GM23338 (cell line): Measurements from ENCODE around the gene TWIST2.

Experiments
- CREB1 ChIP-seq: fragments of 250-450 bp; sonication (Bioruptor Pico); IDR thresholded peaks from 2 replicates; pipeline ENCODE4 v1.5.0; 2020; ENCODE audit warnings: low read depth, mild to moderate bottlenecking, moderate library complexity
- CTCF ChIP-seq, 2 experiments: fragments of 200-600 bp in 1 of 2; sonication (generic) in 1 of 2; conservative IDR thresholded peaks; 2 replicates each; pipeline versions ENCODE4 v1.5.1 to v1.6.1; 2016 to 2017; ENCODE audit warnings: antibody characterized with exemption in 2 of 2, low read depth in 2 of 2, mild to moderate bottlenecking in 2 of 2, moderate library complexity in 1 of 2
- ETS1 ChIP-seq: IDR thresholded peaks from 2 replicates; pipeline ENCODE4 v1.6.1; 2016; ENCODE audit warnings: antibody characterized with exemption
- EZH2 ChIP-seq: fragments of 200-600 bp; sonication (generic); IDR thresholded peaks from one replicate; pipeline ENCODE4 v1.8.0; 2017; ENCODE audit warnings: antibody characterized with exemption, mild to moderate bottlenecking, low read depth; ENCODE audit not compliant: unreplicated experiment
- EZH2phosphoT487 ChIP-seq: fragments of 200-600 bp; sonication (generic); IDR thresholded peaks from one replicate; pipeline ENCODE4 v1.8.1; 2018; ENCODE audit warnings: antibody characterized with exemption; ENCODE audit not compliant: unreplicated experiment
- JUNB ChIP-seq: IDR thresholded peaks from one replicate; pipeline ENCODE4 v1.6.1; 2016; ENCODE audit warnings: antibody characterized with exemption; ENCODE audit not compliant: unreplicated experiment
- NANOG ChIP-seq: IDR thresholded peaks from 2 replicates; pipeline ENCODE4 v1.6.1; 2016; ENCODE audit warnings: antibody characterized with exemption, borderline replicate concordance
- POLR2AphosphoS5 ChIP-seq: IDR thresholded peaks from 2 replicates; pipeline ENCODE4 v1.6.1; 2016; ENCODE audit warnings: antibody characterized with exemption, low read depth
- REST ChIP-seq: IDR thresholded peaks from one replicate; pipeline ENCODE4 v1.6.1; 2018; ENCODE audit warnings: antibody characterized with exemption; ENCODE audit not compliant: unreplicated experiment
- STAT1 ChIP-seq: IDR thresholded peaks from one replicate; pipeline ENCODE4 v1.6.1; 2016; ENCODE audit warnings: antibody characterized with exemption; ENCODE audit not compliant: unreplicated experiment

DNA sequence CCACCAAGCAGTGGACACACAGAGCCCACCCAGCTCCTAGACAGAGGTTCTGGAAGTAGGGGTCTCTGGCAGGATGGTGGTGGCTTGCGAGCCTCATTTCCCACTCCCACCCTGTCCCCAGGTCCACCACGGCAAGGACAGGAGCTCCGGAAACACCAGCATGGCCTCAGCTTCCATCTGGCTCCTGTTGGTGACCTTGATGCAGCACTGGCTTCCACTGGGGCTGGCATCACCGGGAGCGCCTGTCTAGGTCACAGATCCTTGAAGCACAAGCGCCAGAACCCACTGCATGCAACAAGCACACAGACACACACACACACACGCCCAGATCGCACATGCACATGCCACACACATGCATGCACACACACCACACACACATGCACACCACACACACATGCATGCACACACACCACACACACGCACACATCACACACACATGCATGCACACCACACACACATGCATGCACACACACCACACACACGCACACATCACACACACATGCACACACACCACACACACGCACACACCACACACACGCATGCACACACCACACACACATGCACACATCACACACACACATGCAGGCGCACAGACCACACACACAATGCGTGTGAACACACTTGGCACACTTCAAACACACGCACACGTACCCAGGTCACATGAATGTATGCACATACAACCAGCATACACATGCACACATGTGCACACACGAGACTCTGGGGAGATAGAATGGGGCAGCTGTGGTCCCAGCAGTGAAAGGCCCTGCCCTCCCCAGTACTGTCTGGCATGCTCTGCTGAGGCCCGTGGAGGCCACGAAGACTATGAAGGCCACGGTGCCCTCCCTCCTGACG, 63.7 kb downstream of the TWIST2 start:
- TF ChIP-seq CTCF (conservative IDR thresholded peaks at IDR 0.05; ENCODE audit: low read depth in 2 of 2) (no peak), REST (no peak), EZH2 (no peak), ETS1 (no peak), EZH2phosphoT487 (no peak), JUNB (no peak), POLR2AphosphoS5 (no peak), CREB1 (CRISPR knock-in tag) (no peak), NANOG (no peak), STAT1 (no peak)
